IPS-20b (cell line): ENCODE data around the gene TRIM39.

Source experiments
- H3K27ac ChIP-seq: one replicate; pipeline ENCODE4 v1.5.1; 2013; ENCODE audit warnings: low read length
- H3K27me3 ChIP-seq: 2 replicates; pipeline ENCODE4 v1.6.1; 2013; ENCODE audit warnings: mild to moderate bottlenecking, low read length, inconsistent platforms; ENCODE audit not compliant: insufficient read depth
- H3K36me3 ChIP-seq: 2 replicates; pipeline ENCODE4 v1.6.1; 2013; ENCODE audit warnings: low read depth, mild to moderate bottlenecking, inconsistent platforms, low read length, moderate library complexity; ENCODE audit not compliant: insufficient read depth
- H3K4me1 ChIP-seq: 2 replicates; pipeline ENCODE4 v1.6.1; 2013; ENCODE audit warnings: mild to moderate bottlenecking, control low read depth, inconsistent platforms, low read length, moderate library complexity; ENCODE audit not compliant: insufficient read depth
- H3K4me3 ChIP-seq: 2 replicates; pipeline ENCODE4 v1.5.1; 2013; ENCODE audit warnings: mild to moderate bottlenecking, low read length, inconsistent platforms
- H3K9ac ChIP-seq: 2 replicates; pipeline ENCODE4 v1.6.1; 2013; ENCODE audit warnings: low read depth, mild to moderate bottlenecking, inconsistent platforms, low read length, moderate library complexity
- H3K9me3 ChIP-seq: 2 replicates; pipeline ENCODE4 v1.6.1; 2013; ENCODE audit warnings: mild to moderate bottlenecking, low read depth, low read length, inconsistent platforms; ENCODE audit not compliant: insufficient read depth

TRIM39 gene

GRCh38 chr6:30386166-30386565 is 59.4 kb downstream of the TRIM39 start:
- H3K27ac ChIP-seq = no peak overlapping the region
- no peaks in the 10 kb centered on the region for H3K4me1 ChIP-seq
- no peaks in the 10 kb centered on the region for H3K9me3 ChIP-seq
- no peak overlapping the region for H3K4me3 ChIP-seq
- peaks cover 50% of the 10 kb centered on the region for H3K27me3 ChIP-seq
- H3K36me3 ChIP-seq = no peaks in the 10 kb centered on the region
- H3K9ac ChIP-seq = no peak overlapping the region

GRCh38 chr6:30391240-30391639 is 64.5 kb downstream of the TRIM39 start:
- Histone ChIP-seq H3K9me3 (no peaks in the 10 kb centered on the region), H3K4me1 (no peaks in the 10 kb centered on the region), H3K9ac (no peak overlapping the region), H3K36me3 (no peaks in the 10 kb centered on the region), H3K4me3 (no peak overlapping the region), H3K27ac (no peak overlapping the region), H3K27me3 (peaks cover 42% of the 10 kb centered on the region)
